Stimulated activated CD4-positive, alpha-beta T cell treated with anti-CD3 and anti-CD28 coated beads, Interleukin-12 subunit alpha, Interleukin-12 subunit beta, amount 100 ng/mL, for 24 hours (primary cell): Measurements from ENCODE around the gene CDH1.
A peak's percentile ranks its signal among the peaks of the same experiment; 100 is the strongest.

ENCODE experiments used
- DNase-seq, 2 experiments: peaks; one replicate each; pipeline ENCODE4 v3.0.0-alpha.2; 2020; ENCODE audit warnings: low read depth in 2 of 2

Gene CDH1

GRCh38 chr16:68790130-68790761 is 53.2 kb downstream of the CDH1 start:
- no peak for DNase-seq

GRCh38 chr16:68790944-68791343 is 53.9 kb downstream of the CDH1 start:
- DNase-seq = no peak

- no peak for DNase-seq
Measured at GRCh38 chr16:68792465-68793324, 55.6 kb downstream of the CDH1 start.

GRCh38 chr16:68793401-68793857 is 56.3 kb downstream of the CDH1 start:
- DNase-seq = no peak

- no peak for DNase-seq
Measured at GRCh38 chr16:68798398-68798797, 61.3 kb downstream of the CDH1 start.

GRCh38 chr16:68800257-68800875 is 63.3 kb downstream of the CDH1 start:
- peak in 1 of 2 experiments; percentile 35 for DNase-seq

- DNase-seq = no peak
Measured at GRCh38 chr16:68802190-68802589, 65.1 kb downstream of the CDH1 start.

GRCh38 chr16:68806422-68806821 is 69.3 kb downstream of the CDH1 start:
- DNase-seq = no peak

- no peak for DNase-seq
Measured at GRCh38 chr16:68806981-68807380, 69.9 kb downstream of the CDH1 start.

GRCh38 chr16:68814516-68814915 is 77.4 kb downstream of the CDH1 start:
- DNase-seq = no peak

- no peak for DNase-seq
Measured at GRCh38 chr16:68823401-68824135, 86.5 kb downstream of the CDH1 start.

- no peak for DNase-seq
Measured at GRCh38 chr16:68825427-68825826, 88.3 kb downstream of the CDH1 start.

- no peak for DNase-seq
Measured at GRCh38 chr16:68826652-68827051, 89.6 kb downstream of the CDH1 start.

GRCh38 chr16:68833251-68833650 is 96.2 kb downstream of the CDH1 start:
- no peak for DNase-seq

- no peak for DNase-seq
Measured at GRCh38 chr16:68834550-68834949, 97.5 kb downstream of the CDH1 start.

- no peak for DNase-seq
Measured at GRCh38 chr16:68835970-68836369, 98.9 kb downstream of the CDH1 start.

- DNase-seq = no peak
Measured at GRCh38 chr16:68839831-68840230, 102.7 kb downstream of the CDH1 start.

GRCh38 chr16:68842964-68843481 is 105.9 kb downstream of the CDH1 start:
- peak in 1 of 2 experiments; percentile 4 for DNase-seq

GRCh38 chr16:68843482-68844210 is 106.6 kb downstream of the CDH1 start, which contains the start of gene TANGO6:
TSS of gene TANGO6 (plus strand) at chr16:68843531. CDS start at chr16:68843618, 87 bp downstream.
- peak; percentile 88 to 92 for DNase-seq

GRCh38 chr16:68844211-68844564 is 107.1 kb downstream of the CDH1 start:
- DNase-seq = peak in 1 of 2 experiments; percentile 8

- no peak for DNase-seq
Measured at GRCh38 chr16:68848786-68849185, 111.7 kb downstream of the CDH1 start.
